Left lung (tissue), 10 donors: ENCODE results near the gene ANKIB1. TPM values are rescaled to one million over a fixed set of nuclear protein-coding genes. Genes with fewer than 3 reads are reported as not detected.

ENCODE experiments used
- ATAC-seq: fragments of 200-7000 bp; cut with Tn5 transposase; one replicate; pipeline ENCODE4 v1.9.1; 2020; ENCODE audit warnings: moderate library complexity
- DNase-seq, 4 donors: peaks; one replicate each; pipeline ENCODE4 v3.0.0-alpha.2; 2013 to 2020
- H3K27ac ChIP-seq, 2 donors: fragments of 200-600 bp; sonication (generic) in 1 of 2; one replicate each; pipeline versions ENCODE4 v1.5.0 to v1.8.0; 2020 to 2021
- H3K27me3 ChIP-seq, 2 donors: fragments of 200-600 bp; sonication (generic) in 1 of 2; one replicate each; pipeline versions ENCODE4 v1.5.0 to v1.8.0; 2020 to 2021
- H3K36me3 ChIP-seq, 2 donors: fragments of 200-600 bp; sonication (generic) in 1 of 2; one replicate each; pipeline versions ENCODE4 v1.5.0 to v1.8.0; 2020 to 2021
- H3K4me1 ChIP-seq, 2 donors: fragments of 200-600 bp; one replicate each; pipeline ENCODE4 v1.8.0; 2021
- H3K4me3 ChIP-seq, 2 donors: fragments of 200-600 bp; sonication (generic) in 1 of 2; one replicate each; pipeline versions ENCODE4 v1.5.0 to v1.8.0; 2020 to 2021; ENCODE audit warnings: mild to moderate bottlenecking in 1 of 2
- H3K9me3 ChIP-seq, 2 donors: fragments of 200-600 bp; sonication (generic) in 1 of 2; one replicate each; pipeline versions ENCODE4 v1.5.0 to v1.8.0; 2020 to 2021
- intact Hi-C, 2 donors: fragments of 100-400 bp; cut with DNase I; formaldehyde crosslinking; loops; one replicate each; pipeline versions ENCODE4 v1.11.2 to v1.14.2; 2022
- polyA plus RNA-seq, 6 donors: library from polyadenylated mRNA; unstranded; fragments of 120-200 nt; gene quantifications; one replicate each; pipeline ENCODE4 v1.2.1, GENCODE V29; 2013; ENCODE audit not compliant: insufficient read length in 6 of 6
- total RNA-seq, 2 donors: library from RNA; stranded (reverse); fragmentation: NEBNext Ultra II Directional; extraction: Animal tissue kit (Norgen Biotek cat#: 25700); gene quantifications; one replicate each; pipeline ENCODE4 v1.2.1, GENCODE V29; 2021
- TF ChIP-seq, protein P1 (sequence below), 2 donors: fragments of 200-600 bp; sonication (generic) in 1 of 2; IDR thresholded peaks; one replicate each; pipeline versions ENCODE4 v1.5.0 to v1.8.0; 2021; ENCODE audit warnings: antibody characterized with exemption in 2 of 2
- donor health status: DM: no; HTN: yes; CAD: no.
- donor health status: DM: no; HTN: no; CAD: no.

The ANKIB1 gene
- total and polyA plus RNA-seq, 8 donors: 41.4 to 57.3 (median 46.9) TPM

DNA sequence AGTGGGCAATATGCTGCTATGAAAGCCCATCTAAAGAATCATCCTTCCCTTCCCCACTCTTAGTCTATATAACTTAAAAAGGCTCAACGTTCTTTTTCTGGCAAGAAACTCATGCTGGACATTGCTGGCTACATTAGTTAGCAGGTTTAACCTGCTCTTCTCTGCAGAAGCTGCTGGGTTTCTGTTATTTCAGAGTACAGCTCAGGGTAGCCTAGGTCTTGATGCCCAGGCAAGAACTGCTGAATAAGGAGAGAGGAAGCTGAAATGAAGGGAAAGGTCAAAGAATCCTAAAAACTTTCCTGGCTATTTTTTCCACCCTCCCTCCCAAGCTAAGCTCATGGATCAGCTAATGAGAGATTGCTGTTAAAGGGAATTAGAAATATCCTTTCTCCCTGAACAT is 79.4 kb downstream of the ANKIB1 start:
- Histone ChIP-seq H3K4me3 (no peak overlapping the region), H3K36me3 (peaks cover 0 to 7% of the 10 kb centered on the region in 2 donors), H3K9me3 (no peaks in the 10 kb centered on the region), H3K4me1 (no peaks in the 10 kb centered on the region), H3K27ac (no peak overlapping the region), H3K27me3 (no peaks in the 10 kb centered on the region)
- DNase-seq: no peak
- intact Hi-C loops: no loop called here
- TF ChIP-seq, protein P1, sequence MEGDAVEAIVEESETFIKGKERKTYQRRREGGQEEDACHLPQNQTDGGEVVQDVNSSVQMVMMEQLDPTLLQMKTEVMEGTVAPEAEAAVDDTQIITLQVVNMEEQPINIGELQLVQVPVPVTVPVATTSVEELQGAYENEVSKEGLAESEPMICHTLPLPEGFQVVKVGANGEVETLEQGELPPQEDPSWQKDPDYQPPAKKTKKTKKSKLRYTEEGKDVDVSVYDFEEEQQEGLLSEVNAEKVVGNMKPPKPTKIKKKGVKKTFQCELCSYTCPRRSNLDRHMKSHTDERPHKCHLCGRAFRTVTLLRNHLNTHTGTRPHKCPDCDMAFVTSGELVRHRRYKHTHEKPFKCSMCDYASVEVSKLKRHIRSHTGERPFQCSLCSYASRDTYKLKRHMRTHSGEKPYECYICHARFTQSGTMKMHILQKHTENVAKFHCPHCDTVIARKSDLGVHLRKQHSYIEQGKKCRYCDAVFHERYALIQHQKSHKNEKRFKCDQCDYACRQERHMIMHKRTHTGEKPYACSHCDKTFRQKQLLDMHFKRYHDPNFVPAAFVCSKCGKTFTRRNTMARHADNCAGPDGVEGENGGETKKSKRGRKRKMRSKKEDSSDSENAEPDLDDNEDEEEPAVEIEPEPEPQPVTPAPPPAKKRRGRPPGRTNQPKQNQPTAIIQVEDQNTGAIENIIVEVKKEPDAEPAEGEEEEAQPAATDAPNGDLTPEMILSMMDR (IDR thresholded peaks at IDR 0.05): no peak
- no peak for ATAC-seq

DNA sequence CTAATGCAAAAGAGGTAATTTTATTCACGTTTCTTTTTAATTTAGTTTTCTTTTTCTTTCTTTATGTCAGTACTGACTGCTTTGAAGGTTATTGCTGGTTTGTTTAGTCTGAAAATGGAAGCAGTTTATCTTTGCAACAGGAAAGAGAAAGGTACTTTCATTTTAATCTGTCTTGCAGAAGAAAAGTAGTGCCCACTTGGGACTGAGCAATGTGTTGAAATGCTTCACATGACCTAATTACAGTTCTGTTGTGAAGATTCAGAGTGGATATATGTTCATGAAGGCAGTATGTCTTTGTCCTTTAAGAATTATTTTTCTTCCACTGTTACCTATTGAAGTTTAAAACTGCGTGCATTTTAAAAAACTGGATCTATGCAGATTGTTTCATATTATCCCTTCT is 80.1 kb downstream of the ANKIB1 start:
- ATAC-seq: no peak

DNA sequence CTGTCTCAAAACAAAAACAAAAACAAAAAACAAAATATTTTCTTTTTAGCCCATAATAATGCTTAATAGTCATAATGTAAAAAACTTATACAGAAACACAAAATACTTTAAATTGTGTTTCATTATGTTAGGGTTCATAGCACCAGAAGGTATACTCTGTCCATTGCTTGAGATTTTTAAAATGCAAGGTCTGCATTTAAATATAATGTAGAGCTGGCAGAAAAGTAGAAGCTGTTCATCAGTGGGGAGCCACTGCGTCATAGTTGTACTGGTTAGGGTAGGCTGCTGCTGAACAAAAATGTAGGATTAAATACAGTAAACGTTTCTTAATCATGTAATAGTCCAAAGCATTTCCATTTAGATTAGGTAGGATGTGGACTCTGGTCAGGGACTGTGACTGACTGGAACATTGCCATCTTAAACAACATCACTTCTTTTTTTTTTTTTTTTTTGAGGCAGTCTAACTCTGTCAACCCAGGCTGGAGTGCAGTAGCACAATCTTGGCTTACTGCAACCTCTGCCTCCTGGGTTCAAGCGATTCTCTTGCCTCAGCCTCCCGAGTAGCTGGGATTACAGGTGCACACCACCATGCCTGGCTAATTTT is 85.2 kb downstream of the ANKIB1 start:
- Histone ChIP-seq H3K4me3 (no peak overlapping the region), H3K36me3 (peaks cover 0 to 16% of the 10 kb centered on the region in 2 donors), H3K27me3 (no peaks in the 10 kb centered on the region), H3K27ac (no peak overlapping the region), H3K9me3 (peaks cover 6 to 11% of the 10 kb centered on the region in 2 donors), H3K4me1 (no peaks in the 10 kb centered on the region)
- intact Hi-C loops: no loop called here
- TF ChIP-seq, protein P1 (IDR thresholded peaks at IDR 0.05): no peak
- no peak for DNase-seq
- no peak for ATAC-seq

More for the DNA sequence above, 80.1 kb downstream of the ANKIB1 start:
- no peak for DNase-seq
- Histone ChIP-seq H3K4me1 (no peaks in the 10 kb centered on the region), H3K27ac (no peak overlapping the region), H3K4me3 (no peak overlapping the region), H3K36me3 (peaks cover 0 to 5% of the 10 kb centered on the region in 2 donors), H3K9me3 (no peaks in the 10 kb centered on the region), H3K27me3 (no peaks in the 10 kb centered on the region)
- intact Hi-C loops: no loop called here
- TF ChIP-seq, protein P1 (IDR thresholded peaks at IDR 0.05): no peak

GRCh38 chr7:92331508-92331907 is 85.7 kb downstream of the ANKIB1 start:
- ATAC-seq (no peak), DNase-seq (no peak)
- H3K27ac ChIP-seq: no peak overlapping the region
- no peaks in the 10 kb centered on the region for H3K4me1 ChIP-seq
- intact Hi-C loops: no loop called here
- H3K27me3 ChIP-seq: no peaks in the 10 kb centered on the region
- peaks cover 6 to 14% of the 10 kb centered on the region in 2 donors for H3K9me3 ChIP-seq
- H3K4me3 ChIP-seq: no peak overlapping the region
- TF ChIP-seq, protein P1 (IDR thresholded peaks at IDR 0.05): no peak
- peaks cover 0 to 21% of the 10 kb centered on the region in 2 donors for H3K36me3 ChIP-seq

DNA sequence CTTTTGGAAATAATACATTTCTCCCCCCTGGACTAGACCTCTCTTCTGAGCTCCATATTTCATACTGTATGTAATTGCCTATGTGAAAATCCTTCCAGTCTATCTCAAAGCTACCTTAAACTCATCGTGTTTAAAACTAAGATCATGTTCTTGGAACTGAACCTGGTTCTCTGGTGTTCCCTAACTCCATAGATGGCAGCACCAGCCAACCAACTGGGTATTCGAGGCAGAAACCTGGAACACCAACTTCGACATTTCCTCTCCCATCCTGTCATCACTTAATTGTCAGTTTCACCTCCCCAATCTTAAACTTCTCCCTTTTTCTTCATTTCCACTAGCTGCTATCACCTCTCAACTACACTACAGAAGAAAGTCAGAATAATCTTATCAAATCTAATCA is 87.0 kb downstream of the ANKIB1 start:
- no peaks in the 10 kb centered on the region for H3K4me1 ChIP-seq
- H3K27ac ChIP-seq: no peak overlapping the region
- H3K9me3 ChIP-seq: peaks cover 6 to 14% of the 10 kb centered on the region in 2 donors
- H3K27me3 ChIP-seq: no peaks in the 10 kb centered on the region
- ATAC-seq (no peak), DNase-seq (no peak)
- intact Hi-C loops: no loop called here
- peaks cover 0 to 21% of the 10 kb centered on the region in 2 donors for H3K36me3 ChIP-seq
- H3K4me3 ChIP-seq: no peak overlapping the region
- TF ChIP-seq, protein P1 (IDR thresholded peaks at IDR 0.05): no peak
